ENCODE data around the gene MAPK1. TPM values are rescaled to one million over a fixed set of nuclear protein-coding genes. Genes with fewer than 3 reads are reported as not detected.
"Not testable (repeated sequence)": the region's sequence is repeated elsewhere in the genome, so short reads cannot be mapped to it uniquely, and the experiment has no call there.

Gene MAPK1
- total RNA-seq, 6 experiments from 2014 or later: 140 to 178 (median 160) TPM

GRCh38 chr22:21898354-21898896 lies 31.0 kb upstream of the MAPK1 start:
- no peaks in the 10 kb centered on the region for H3K36me3 Mint-ChIP-seq (ENCODE audit: low read depth)
- no peaks in the 10 kb centered on the region for H3K4me1 Mint-ChIP-seq (ENCODE audit: low read depth)
- H3K27ac Mint-ChIP-seq: no peak overlapping the region
- TF ChIP-seq CTCF (IDR thresholded peaks at IDR 0.05): no peak
- no peak for DNase-seq
- H3K4me3 Mint-ChIP-seq: no peak overlapping the region
- H3K9me3 Mint-ChIP-seq: no peaks in the 10 kb centered on the region
- peaks cover 4% of the 10 kb centered on the region; the same call in 1 of the 2 replicates for H3K27me3 Mint-ChIP-seq (ENCODE audit: insufficient read depth)

- Mint-ChIP-seq H3K9me3 (no peaks in the 10 kb centered on the region), H3K4me3 (no peak overlapping the region), H3K4me1 (ENCODE audit: low read depth) (no peaks in the 10 kb centered on the region)
Measured at GRCh38 chr22:21896951-21897513, 29.6 kb upstream of the MAPK1 start.

GRCh38 chr22:21896275-21896674 lies 28.8 kb upstream of the MAPK1 start:
- H3K9me3 Mint-ChIP-seq; H3K27me3 Mint-ChIP-seq (ENCODE audit: insufficient read depth); H3K27ac Mint-ChIP-seq; H3K4me1 Mint-ChIP-seq (ENCODE audit: low read depth); H3K4me3 Mint-ChIP-seq; DNase-seq; H3K36me3 Mint-ChIP-seq (ENCODE audit: low read depth): not testable (repeated sequence)

More at GRCh38 chr22:21896951-21897513, 29.6 kb upstream of the MAPK1 start:
- Mint-ChIP-seq H3K27ac (no peak overlapping the region), H3K27me3 (ENCODE audit: insufficient read depth) (peaks cover 4% of the 10 kb centered on the region; the same call in 1 of the 2 replicates), H3K36me3 (ENCODE audit: low read depth) (no peaks in the 10 kb centered on the region)
- no peak for DNase-seq
- no peak for TF ChIP-seq CTCF (IDR thresholded peaks at IDR 0.05)

- no peaks in the 10 kb centered on the region for H3K36me3 Mint-ChIP-seq (ENCODE audit: low read depth)
- H3K27ac Mint-ChIP-seq: no peak overlapping the region
- no peak for TF ChIP-seq CTCF (IDR thresholded peaks at IDR 0.05)
- no peaks in the 10 kb centered on the region for H3K4me1 Mint-ChIP-seq (ENCODE audit: low read depth)
- no peaks in the 10 kb centered on the region for H3K9me3 Mint-ChIP-seq
- peaks cover 7% of the 10 kb centered on the region; the same call in 1 of the 2 replicates for H3K27me3 Mint-ChIP-seq (ENCODE audit: insufficient read depth)
- no peak overlapping the region for H3K4me3 Mint-ChIP-seq
- no peak for DNase-seq
Measured at GRCh38 chr22:21894799-21895198, 27.4 kb upstream of the MAPK1 start.

GRCh38 chr22:21889251-21889990 lies 22.0 kb upstream of the MAPK1 start:
- Mint-ChIP-seq H3K4me3 (no peak overlapping the region), H3K27ac (no peak overlapping the region), H3K4me1 (ENCODE audit: low read depth) (no peaks in the 10 kb centered on the region), H3K36me3 (ENCODE audit: low read depth) (no peaks in the 10 kb centered on the region), H3K9me3 (no peaks in the 10 kb centered on the region), H3K27me3 (ENCODE audit: insufficient read depth) (peaks cover 11% of the 10 kb centered on the region)
- TF ChIP-seq CTCF (IDR thresholded peaks at IDR 0.05): no peak
- no peak for DNase-seq

- Mint-ChIP-seq H3K36me3 (ENCODE audit: low read depth) (no peaks in the 10 kb centered on the region), H3K27ac (no peak overlapping the region), H3K4me1 (ENCODE audit: low read depth) (no peaks in the 10 kb centered on the region), H3K4me3 (no peak overlapping the region), H3K9me3 (no peaks in the 10 kb centered on the region), H3K27me3 (ENCODE audit: insufficient read depth) (peaks cover 7% of the 10 kb centered on the region)
- no peak for TF ChIP-seq CTCF (IDR thresholded peaks at IDR 0.05)
- DNase-seq: no peak
Measured at GRCh38 chr22:21887841-21888240, 20.4 kb upstream of the MAPK1 start.

GRCh38 chr22:21883930-21884329 lies 16.5 kb upstream of the MAPK1 start:
- not testable (repeated sequence) for H3K36me3 Mint-ChIP-seq (ENCODE audit: low read depth)

GRCh38 chr22:21882754-21883333 lies 15.4 kb upstream of the MAPK1 start:
- H3K36me3 Mint-ChIP-seq (ENCODE audit: low read depth); DNase-seq; H3K4me1 Mint-ChIP-seq (ENCODE audit: low read depth); H3K4me3 Mint-ChIP-seq; H3K27ac Mint-ChIP-seq; H3K9me3 Mint-ChIP-seq: not testable (repeated sequence)
- H3K27me3 Mint-ChIP-seq (ENCODE audit: insufficient read depth): peaks cover 23% of the 10 kb centered on the region

More at GRCh38 chr22:21883930-21884329, 16.5 kb upstream of the MAPK1 start:
- H3K9me3 Mint-ChIP-seq; DNase-seq; H3K4me1 Mint-ChIP-seq (ENCODE audit: low read depth); H3K4me3 Mint-ChIP-seq; H3K27ac Mint-ChIP-seq: not testable (repeated sequence)
- H3K27me3 Mint-ChIP-seq (ENCODE audit: insufficient read depth): peaks cover 23% of the 10 kb centered on the region
